HG03060 (cell line): ENCODE measurements around the gene INTS11.

Experiments
- ATAC-seq: cut with Tn5 transposase; IDR thresholded peaks from one replicate; pipeline ENCODE4 v1.9.1; 2021; ENCODE audit warnings: low read depth, moderate number of reproducible peaks; ENCODE audit not compliant: unreplicated experiment

INTS11 gene

GRCh38 chr1:1272341-1273208 is 51.9 kb downstream of the INTS11 start:
- ATAC-seq, result no peak

- ATAC-seq, result no peak
Observed at GRCh38 chr1:1270813-1271212, 53.6 kb downstream of the INTS11 start.

- no peak for ATAC-seq
Observed at GRCh38 chr1:1268284-1268682, 56.2 kb downstream of the INTS11 start.

GRCh38 chr1:1267488-1268283 is 56.8 kb downstream of the INTS11 start:
- ATAC-seq, result no peak

GRCh38 chr1:1264868-1265272 is 59.6 kb downstream of the INTS11 start:
- no peak for ATAC-seq

- no peak for ATAC-seq
Observed at GRCh38 chr1:1264026-1264425, 60.4 kb downstream of the INTS11 start.

- no peak for ATAC-seq
Observed at GRCh38 chr1:1262758-1263157, 61.7 kb downstream of the INTS11 start.

GRCh38 chr1:1262071-1262470 is 62.4 kb downstream of the INTS11 start:
- no peak for ATAC-seq
